ENCODE results near the gene MGME1. TPM values are rescaled to one million over a fixed set of nuclear protein-coding genes. Genes with fewer than 3 reads are reported as not detected.

Gene MGME1
- total and polyA plus RNA-seq, 2 of the 13 experiments (the other 11 are each of a cell fraction or from before 2014, with no cell fraction given): 36.7 to 66.6 TPM

- TF ChIP-seq SNAPC5 (CRISPR knock-in tag; IDR thresholded peaks at IDR 0.05; ENCODE audit: borderline replicate concordance) (no peak), TARDBP (CRISPR knock-in tag; IDR thresholded peaks at IDR 0.05) (no peak), FOXK2 (IDR thresholded peaks at IDR 0.05) (no peak), RBM22 (optimal IDR thresholded peaks at IDR 0.05; ENCODE audit: low read length) (peak; percentile 93), ADNP (CRISPR knock-in tag; IDR thresholded peaks at IDR 0.05) (no peak), CREM (IDR thresholded peaks at IDR 0.05) (peak; percentile 27; the same call in 1 of the 2 replicates), CREM (CRISPR knock-in tag; IDR thresholded peaks at IDR 0.05) (no peak), TCF7 (IDR thresholded peaks at IDR 0.05; ENCODE audit: low read depth) (no peak), THRA (CRISPR knock-in tag; IDR thresholded peaks at IDR 0.05; ENCODE audit: borderline replicate concordance) (no peak), ZNF547 (CRISPR knock-in tag; IDR thresholded peaks at IDR 0.05) (0 out of 2 replicates have a peak, but pooled peaks have one; percentile 47), ZNF530 (CRISPR knock-in tag; IDR thresholded peaks at IDR 0.05; ENCODE audit: low read depth) (no peak), HNRNPUL1 (IDR thresholded peaks at IDR 0.05; ENCODE audit: low read depth, low read length) (no peak), ZZZ3 (CRISPR knock-in tag; IDR thresholded peaks at IDR 0.05; ENCODE audit: borderline replicate concordance) (no peak), KLF12 (CRISPR knock-in tag; IDR thresholded peaks at IDR 0.05; ENCODE audit: borderline replicate concordance) (0 out of 2 replicates have a peak, but pooled peaks have one; percentile 75), KAT2B (IDR thresholded peaks at IDR 0.05; ENCODE audit: borderline replicate concordance, low read depth, low read length) (no peak), ZNF329 (CRISPR knock-in tag; IDR thresholded peaks at IDR 0.05; ENCODE audit: low read depth) (no peak), ZNF335 (CRISPR knock-in tag; IDR thresholded peaks at IDR 0.05) (no peak), ZFP1 (CRISPR knock-in tag; IDR thresholded peaks at IDR 0.05) (peak; percentile 2; the same call in 1 of the 2 replicates)
- TF ChIP-seq, protein P1, sequence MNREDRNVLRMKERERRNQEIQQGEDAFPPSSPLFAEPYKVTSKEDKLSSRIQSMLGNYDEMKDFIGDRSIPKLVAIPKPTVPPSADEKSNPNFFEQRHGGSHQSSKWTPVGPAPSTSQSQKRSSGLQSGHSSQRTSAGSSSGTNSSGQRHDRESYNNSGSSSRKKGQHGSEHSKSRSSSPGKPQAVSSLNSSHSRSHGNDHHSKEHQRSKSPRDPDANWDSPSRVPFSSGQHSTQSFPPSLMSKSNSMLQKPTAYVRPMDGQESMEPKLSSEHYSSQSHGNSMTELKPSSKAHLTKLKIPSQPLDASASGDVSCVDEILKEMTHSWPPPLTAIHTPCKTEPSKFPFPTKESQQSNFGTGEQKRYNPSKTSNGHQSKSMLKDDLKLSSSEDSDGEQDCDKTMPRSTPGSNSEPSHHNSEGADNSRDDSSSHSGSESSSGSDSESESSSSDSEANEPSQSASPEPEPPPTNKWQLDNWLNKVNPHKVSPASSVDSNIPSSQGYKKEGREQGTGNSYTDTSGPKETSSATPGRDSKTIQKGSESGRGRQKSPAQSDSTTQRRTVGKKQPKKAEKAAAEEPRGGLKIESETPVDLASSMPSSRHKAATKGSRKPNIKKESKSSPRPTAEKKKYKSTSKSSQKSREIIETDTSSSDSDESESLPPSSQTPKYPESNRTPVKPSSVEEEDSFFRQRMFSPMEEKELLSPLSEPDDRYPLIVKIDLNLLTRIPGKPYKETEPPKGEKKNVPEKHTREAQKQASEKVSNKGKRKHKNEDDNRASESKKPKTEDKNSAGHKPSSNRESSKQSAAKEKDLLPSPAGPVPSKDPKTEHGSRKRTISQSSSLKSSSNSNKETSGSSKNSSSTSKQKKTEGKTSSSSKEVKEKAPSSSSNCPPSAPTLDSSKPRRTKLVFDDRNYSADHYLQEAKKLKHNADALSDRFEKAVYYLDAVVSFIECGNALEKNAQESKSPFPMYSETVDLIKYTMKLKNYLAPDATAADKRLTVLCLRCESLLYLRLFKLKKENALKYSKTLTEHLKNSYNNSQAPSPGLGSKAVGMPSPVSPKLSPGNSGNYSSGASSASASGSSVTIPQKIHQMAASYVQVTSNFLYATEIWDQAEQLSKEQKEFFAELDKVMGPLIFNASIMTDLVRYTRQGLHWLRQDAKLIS (CRISPR knock-in tag; IDR thresholded peaks at IDR 0.05): peak; percentile 85
- TF ChIP-seq, protein P2, sequence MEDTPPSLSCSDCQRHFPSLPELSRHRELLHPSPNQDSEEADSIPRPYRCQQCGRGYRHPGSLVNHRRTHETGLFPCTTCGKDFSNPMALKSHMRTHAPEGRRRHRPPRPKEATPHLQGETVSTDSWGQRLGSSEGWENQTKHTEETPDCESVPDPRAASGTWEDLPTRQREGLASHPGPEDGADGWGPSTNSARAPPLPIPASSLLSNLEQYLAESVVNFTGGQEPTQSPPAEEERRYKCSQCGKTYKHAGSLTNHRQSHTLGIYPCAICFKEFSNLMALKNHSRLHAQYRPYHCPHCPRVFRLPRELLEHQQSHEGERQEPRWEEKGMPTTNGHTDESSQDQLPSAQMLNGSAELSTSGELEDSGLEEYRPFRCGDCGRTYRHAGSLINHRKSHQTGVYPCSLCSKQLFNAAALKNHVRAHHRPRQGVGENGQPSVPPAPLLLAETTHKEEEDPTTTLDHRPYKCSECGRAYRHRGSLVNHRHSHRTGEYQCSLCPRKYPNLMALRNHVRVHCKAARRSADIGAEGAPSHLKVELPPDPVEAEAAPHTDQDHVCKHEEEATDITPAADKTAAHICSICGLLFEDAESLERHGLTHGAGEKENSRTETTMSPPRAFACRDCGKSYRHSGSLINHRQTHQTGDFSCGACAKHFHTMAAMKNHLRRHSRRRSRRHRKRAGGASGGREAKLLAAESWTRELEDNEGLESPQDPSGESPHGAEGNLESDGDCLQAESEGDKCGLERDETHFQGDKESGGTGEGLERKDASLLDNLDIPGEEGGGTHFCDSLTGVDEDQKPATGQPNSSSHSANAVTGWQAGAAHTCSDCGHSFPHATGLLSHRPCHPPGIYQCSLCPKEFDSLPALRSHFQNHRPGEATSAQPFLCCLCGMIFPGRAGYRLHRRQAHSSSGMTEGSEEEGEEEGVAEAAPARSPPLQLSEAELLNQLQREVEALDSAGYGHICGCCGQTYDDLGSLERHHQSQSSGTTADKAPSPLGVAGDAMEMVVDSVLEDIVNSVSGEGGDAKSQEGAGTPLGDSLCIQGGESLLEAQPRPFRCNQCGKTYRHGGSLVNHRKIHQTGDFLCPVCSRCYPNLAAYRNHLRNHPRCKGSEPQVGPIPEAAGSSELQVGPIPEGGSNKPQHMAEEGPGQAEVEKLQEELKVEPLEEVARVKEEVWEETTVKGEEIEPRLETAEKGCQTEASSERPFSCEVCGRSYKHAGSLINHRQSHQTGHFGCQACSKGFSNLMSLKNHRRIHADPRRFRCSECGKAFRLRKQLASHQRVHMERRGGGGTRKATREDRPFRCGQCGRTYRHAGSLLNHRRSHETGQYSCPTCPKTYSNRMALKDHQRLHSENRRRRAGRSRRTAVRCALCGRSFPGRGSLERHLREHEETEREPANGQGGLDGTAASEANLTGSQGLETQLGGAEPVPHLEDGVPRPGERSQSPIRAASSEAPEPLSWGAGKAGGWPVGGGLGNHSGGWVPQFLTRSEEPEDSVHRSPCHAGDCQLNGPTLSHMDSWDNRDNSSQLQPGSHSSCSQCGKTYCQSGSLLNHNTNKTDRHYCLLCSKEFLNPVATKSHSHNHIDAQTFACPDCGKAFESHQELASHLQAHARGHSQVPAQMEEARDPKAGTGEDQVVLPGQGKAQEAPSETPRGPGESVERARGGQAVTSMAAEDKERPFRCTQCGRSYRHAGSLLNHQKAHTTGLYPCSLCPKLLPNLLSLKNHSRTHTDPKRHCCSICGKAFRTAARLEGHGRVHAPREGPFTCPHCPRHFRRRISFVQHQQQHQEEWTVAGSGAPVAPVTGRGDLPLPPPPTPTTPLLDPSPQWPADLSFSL (CRISPR knock-in tag; IDR thresholded peaks at IDR 0.05): peak; percentile 15; the same call in 1 of the 2 replicates
Measured at GRCh38 chr20:17965042-17965697, 3.6 kb upstream of the MGME1 start (continued).

All from HepG2 (cell line).